Transverse colon (tissue), 3 donors: ENCODE results near the gene ZNF148.

Experiments
- CTCF ChIP-seq, 5 experiments: fragments of 200-600 bp in 3 of 5; fragments of 450-650 bp in 2 of 5; sonication (generic) in 3 of 5; IDR thresholded peaks; 1 replicate in 2 of 5; 2 replicates in 3 of 5; pipeline ENCODE4 v1.5.1; 2016 to 2017; ENCODE audit warnings: antibody characterized with exemption in 5 of 5, inconsistent platforms in 3 of 5, mild to moderate bottlenecking in 2 of 5, moderate library complexity in 1 of 5
- POLR2A ChIP-seq: fragments of 450-650 bp; IDR thresholded peaks from one replicate; pipeline ENCODE4 v1.6.1; 2016; ENCODE audit warnings: antibody characterized with exemption, mild to moderate bottlenecking, moderate library complexity

GRCh38 chr3:125334675-125335560 is 40.2 kb downstream of the ZNF148 start:
- TF ChIP-seq CTCF (IDR thresholded peaks at IDR 0.05) (no peak), POLR2A (no peak)
